ENCODE results near the gene CHRM5.
"Not testable (repeated sequence)": the region's sequence is repeated elsewhere in the genome, so short reads cannot be mapped to it uniquely, and the experiment has no call there.

CHRM5 gene

DNA sequence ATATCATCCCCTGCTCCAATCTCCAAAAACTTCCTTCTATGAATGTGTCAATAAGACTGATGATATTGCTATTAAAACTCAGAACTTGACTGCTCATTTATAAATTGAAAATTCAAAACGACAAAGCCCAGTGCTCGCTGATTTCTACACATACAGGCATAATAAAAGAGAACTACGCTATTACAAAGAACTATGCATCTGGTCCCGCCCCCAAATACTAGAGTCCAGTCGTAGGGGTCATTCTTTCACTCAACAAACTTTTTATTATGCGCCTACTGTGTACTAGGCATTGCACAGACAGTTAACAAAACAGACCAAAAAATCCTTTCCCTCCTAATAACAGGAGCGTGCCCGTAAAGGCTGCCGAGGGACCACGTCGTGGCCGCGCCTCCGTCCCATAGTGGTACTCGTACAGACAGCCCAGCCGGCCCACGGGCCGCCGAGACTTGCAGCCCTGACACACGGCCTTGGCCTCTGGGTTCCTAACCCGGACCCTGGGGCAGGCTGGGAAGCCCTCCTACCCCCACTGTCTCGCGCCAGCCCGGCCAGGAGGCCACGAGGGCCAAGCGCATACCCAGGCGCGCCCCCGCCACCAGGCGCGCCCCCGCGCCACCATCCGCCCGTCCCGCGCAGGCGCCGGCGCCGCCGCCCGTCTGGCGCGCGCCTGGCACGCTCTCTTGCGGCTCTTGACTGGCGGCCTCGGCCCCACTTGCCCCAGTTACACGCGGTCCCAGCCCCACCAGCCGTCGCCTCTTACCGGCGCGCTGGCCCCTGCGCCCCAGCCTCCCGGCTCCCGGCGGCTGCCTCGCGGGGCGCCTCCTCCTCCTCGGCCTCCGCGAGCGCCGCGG is 70.0 kb downstream of the CHRM5 start:
- Histone ChIP-seq H3K27me3 (ENCODE audit: control insufficient read depth in 2 of 2, insufficient read depth in 2 of 2, low read length in 2 of 2) (no peaks in the 10 kb centered on the region), H3K9me3 (ENCODE audit: control insufficient read depth in 2 of 2, low read length in 2 of 2) (no peaks in the 10 kb centered on the region), H3K9ac (ENCODE audit: low read depth in 1 of 2, low read length in 2 of 2) (peak overlapping the region; percentile 78 to 84), H3K4me1 (ENCODE audit: control insufficient read depth in 2 of 2, insufficient read depth in 2 of 2, low read length in 2 of 2) (peaks cover 9 to 11% of the 10 kb centered on the region in 2 donors), H3K4me3 (ENCODE audit: low read length in 2 of 2) (peak overlapping the region; percentile 82 to 88), H3K36me3 (ENCODE audit: control insufficient read depth in 2 of 2, insufficient read depth in 2 of 2, low read length in 2 of 2) (no peaks in the 10 kb centered on the region), H3K27ac (ENCODE audit: low read depth in 2 of 2, low read length in 2 of 2) (peak overlapping the region; percentile 85 to 86)

DNA sequence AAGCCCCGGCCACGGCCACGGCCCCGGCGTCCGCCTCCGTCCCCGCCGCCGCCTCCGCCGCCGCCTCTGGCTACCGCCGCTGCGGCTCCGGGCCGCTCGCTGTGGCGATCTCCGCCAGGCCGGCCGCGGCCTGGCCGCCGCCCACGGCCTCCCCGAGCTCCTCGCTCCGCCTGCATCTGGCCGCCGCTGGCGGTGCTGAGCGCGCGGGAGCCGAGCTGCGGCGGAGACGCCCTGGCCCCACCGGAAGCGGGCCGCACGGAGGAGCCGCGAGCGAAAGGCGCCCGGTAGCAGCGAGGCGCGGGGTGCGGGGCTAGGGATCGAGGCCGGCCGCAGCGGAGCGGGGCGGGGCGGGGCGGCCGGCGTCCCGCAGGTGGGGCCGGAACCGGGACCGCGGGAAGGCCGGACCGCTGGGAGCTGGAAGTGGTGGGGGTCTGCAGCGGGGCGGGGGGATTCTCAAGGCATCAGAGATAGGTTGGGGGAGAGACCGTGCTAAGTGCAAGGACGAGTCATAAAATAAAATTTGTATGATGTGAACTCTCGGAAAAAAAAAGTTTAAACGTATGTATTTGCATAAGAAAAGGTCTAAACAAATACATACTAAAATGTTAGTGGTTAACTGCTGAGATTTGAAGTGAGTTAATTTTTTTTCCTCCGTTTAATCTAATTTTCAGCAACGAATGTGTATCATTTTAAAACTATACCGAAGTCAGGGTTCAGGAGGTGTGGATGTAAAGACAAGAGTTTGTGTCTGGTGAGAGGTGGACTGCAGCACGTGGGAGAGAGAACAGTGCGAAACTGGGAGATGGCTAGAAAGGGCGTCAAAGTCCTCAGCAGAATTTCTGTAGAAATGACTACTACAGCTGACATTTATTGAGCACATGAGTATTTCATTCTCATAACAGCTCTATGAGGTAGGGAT is 70.8 kb downstream of the CHRM5 start, which contains the start of gene AVEN:
TSS of gene AVEN (minus strand) at position 334 of the 919 bp plus-strand sequence. CDS start at position 176, 158 bp downstream.
- Histone ChIP-seq H3K9ac (ENCODE audit: low read depth in 1 of 2, low read length in 2 of 2) (peak within 1 kb of the TSS; percentile 78 to 84), H3K4me1 (ENCODE audit: control insufficient read depth in 2 of 2, insufficient read depth in 2 of 2, low read length in 2 of 2) (peaks cover 9 to 11% of the 10 kb centered on the region in 2 donors), H3K9me3 (ENCODE audit: control insufficient read depth in 2 of 2, low read length in 2 of 2) (no peaks in the 10 kb centered on the region), H3K4me3 (ENCODE audit: low read length in 2 of 2) (peak within 1 kb of the TSS; percentile 82 to 88), H3K27ac (ENCODE audit: low read depth in 2 of 2, low read length in 2 of 2) (peak within 1 kb of the TSS; percentile 85 to 86), H3K27me3 (ENCODE audit: control insufficient read depth in 2 of 2, insufficient read depth in 2 of 2, low read length in 2 of 2) (no peaks in the 10 kb centered on the region), H3K36me3 (ENCODE audit: control insufficient read depth in 2 of 2, insufficient read depth in 2 of 2, low read length in 2 of 2) (no peaks in the 10 kb centered on the region)

DNA sequence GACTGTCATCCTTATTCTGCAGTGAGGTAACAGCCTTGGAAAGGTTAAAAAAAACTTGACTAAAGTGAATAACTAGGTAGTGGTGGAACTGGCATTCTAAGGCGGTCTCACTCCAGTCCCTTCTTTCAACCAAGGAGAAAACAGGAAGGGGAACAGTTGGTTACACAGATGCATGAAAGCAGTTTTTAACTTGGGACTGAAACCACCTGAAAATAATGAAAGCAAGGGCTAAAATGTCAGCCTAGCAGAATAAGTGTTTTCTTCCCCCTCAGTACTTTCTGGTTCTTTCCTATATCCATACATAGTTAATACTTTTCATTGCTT is 71.5 kb downstream of the CHRM5 start:
- H3K27me3 ChIP-seq (ENCODE audit: control insufficient read depth in 2 of 2, insufficient read depth in 2 of 2, low read length in 2 of 2), result no peaks in the 10 kb centered on the region
- H3K9me3 ChIP-seq (ENCODE audit: control insufficient read depth in 2 of 2, low read length in 2 of 2), result no peaks in the 10 kb centered on the region
- peaks cover 9 to 11% of the 10 kb centered on the region in 2 donors for H3K4me1 ChIP-seq (ENCODE audit: control insufficient read depth in 2 of 2, insufficient read depth in 2 of 2, low read length in 2 of 2)
- H3K9ac ChIP-seq (ENCODE audit: low read depth in 1 of 2, low read length in 2 of 2), result peak overlapping the region; percentile 68 to 78
- H3K36me3 ChIP-seq (ENCODE audit: control insufficient read depth in 2 of 2, insufficient read depth in 2 of 2, low read length in 2 of 2), result no peaks in the 10 kb centered on the region
- peak overlapping the region; percentile 58 to 88 for H3K4me3 ChIP-seq (ENCODE audit: low read length in 2 of 2)
- H3K27ac ChIP-seq (ENCODE audit: low read depth in 2 of 2, low read length in 2 of 2), result peak overlapping the region in 1 of 2 donors; percentile 35

DNA sequence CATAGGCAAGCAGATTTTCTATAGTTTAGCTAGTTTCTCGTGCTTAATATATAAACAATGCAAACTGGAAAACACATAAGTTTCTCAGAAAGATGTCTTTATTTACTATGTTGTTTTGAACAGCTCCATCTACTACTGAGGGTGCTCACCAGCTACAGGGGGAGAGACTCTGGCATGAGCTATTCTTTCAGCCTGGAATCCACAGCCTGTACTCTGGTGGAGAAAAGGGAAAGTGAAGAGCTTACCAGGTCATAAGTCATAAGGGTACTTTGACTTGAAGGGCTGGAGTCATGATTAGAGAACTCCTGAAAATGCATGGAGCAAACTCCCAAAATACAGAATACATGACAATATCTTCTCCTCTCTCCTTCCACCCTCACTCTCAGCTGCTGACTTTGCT is 75.1 kb downstream of the CHRM5 start:
- Histone ChIP-seq H3K4me3 (ENCODE audit: low read length in 2 of 2) (no peak overlapping the region), H3K9ac (ENCODE audit: low read depth in 1 of 2, low read length in 2 of 2) (no peak overlapping the region), H3K27ac (ENCODE audit: low read depth in 2 of 2, low read length in 2 of 2) (no peak overlapping the region), H3K4me1 (ENCODE audit: control insufficient read depth in 2 of 2, insufficient read depth in 2 of 2, low read length in 2 of 2) (peaks cover 7 to 11% of the 10 kb centered on the region in 2 donors), H3K9me3 (ENCODE audit: control insufficient read depth in 2 of 2, low read length in 2 of 2) (no peaks in the 10 kb centered on the region), H3K36me3 (ENCODE audit: control insufficient read depth in 2 of 2, insufficient read depth in 2 of 2, low read length in 2 of 2) (no peaks in the 10 kb centered on the region), H3K27me3 (ENCODE audit: control insufficient read depth in 2 of 2, insufficient read depth in 2 of 2, low read length in 2 of 2) (no peaks in the 10 kb centered on the region)

DNA sequence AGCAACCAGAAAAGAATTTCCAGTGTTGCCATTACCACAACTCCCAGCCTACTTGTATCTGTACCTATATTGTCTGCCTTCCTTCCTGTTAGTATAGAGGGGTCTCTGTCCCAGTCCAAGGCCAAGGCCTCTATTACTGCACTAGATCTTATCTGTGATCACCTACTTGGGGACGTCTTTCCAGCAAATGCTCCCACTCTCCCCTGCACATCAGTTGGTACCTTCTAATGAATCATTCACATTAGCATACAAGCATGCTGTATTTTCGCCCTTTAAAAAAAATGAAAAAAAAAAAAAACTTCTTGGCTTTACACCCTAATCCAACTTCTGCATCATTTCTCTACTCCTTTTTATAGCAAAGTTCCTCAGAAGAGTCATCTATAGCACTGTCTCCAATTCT is 75.5 kb downstream of the CHRM5 start:
- Histone ChIP-seq H3K9ac (ENCODE audit: low read depth in 1 of 2, low read length in 2 of 2) (no peak overlapping the region), H3K9me3 (ENCODE audit: control insufficient read depth in 2 of 2, low read length in 2 of 2) (no peaks in the 10 kb centered on the region), H3K36me3 (ENCODE audit: control insufficient read depth in 2 of 2, insufficient read depth in 2 of 2, low read length in 2 of 2) (no peaks in the 10 kb centered on the region), H3K27me3 (ENCODE audit: control insufficient read depth in 2 of 2, insufficient read depth in 2 of 2, low read length in 2 of 2) (no peaks in the 10 kb centered on the region), H3K27ac (ENCODE audit: low read depth in 2 of 2, low read length in 2 of 2) (no peak overlapping the region), H3K4me3 (ENCODE audit: low read length in 2 of 2) (no peak overlapping the region), H3K4me1 (ENCODE audit: control insufficient read depth in 2 of 2, insufficient read depth in 2 of 2, low read length in 2 of 2) (peaks cover 7 to 11% of the 10 kb centered on the region in 2 donors)

DNA sequence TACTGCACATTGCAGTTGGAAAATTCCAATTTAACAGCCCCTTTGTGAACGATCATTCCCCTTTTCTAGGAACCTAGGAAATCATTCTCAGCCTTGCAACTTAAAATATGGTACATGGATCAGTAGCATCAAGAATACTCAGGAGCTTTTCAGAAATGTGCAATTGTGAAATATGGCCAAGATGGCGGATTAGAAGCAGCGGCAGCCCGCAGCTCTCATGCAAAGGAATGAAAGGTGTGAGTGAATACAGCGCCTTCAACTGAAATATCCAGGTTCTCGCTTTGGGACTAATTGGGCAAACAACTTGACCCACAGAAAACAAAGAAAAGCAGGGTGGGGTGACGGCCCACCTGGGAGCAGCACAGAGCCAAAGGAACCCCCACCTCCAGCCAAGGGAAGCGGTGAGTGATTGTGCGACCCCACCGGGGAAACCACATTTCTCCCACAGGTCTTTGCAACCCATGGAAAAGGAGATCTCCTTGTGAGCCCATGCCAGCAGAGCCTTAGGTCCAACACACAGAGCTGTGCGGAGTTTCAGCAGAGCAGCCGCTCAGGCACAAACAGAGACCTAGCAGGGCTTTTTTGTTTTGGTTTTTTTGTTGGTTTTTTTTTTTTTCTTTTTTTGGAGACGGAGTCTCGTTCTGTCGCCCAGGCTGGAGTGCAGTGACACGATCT is 78.3 kb downstream of the CHRM5 start:
- no peaks in the 10 kb centered on the region for H3K4me1 ChIP-seq (ENCODE audit: control insufficient read depth in 2 of 2, insufficient read depth in 2 of 2, low read length in 2 of 2)
- no peaks in the 10 kb centered on the region for H3K9me3 ChIP-seq (ENCODE audit: control insufficient read depth in 2 of 2, low read length in 2 of 2)
- no peaks in the 10 kb centered on the region for H3K36me3 ChIP-seq (ENCODE audit: control insufficient read depth in 2 of 2, insufficient read depth in 2 of 2, low read length in 2 of 2)
- H3K27ac ChIP-seq (ENCODE audit: low read depth in 2 of 2, low read length in 2 of 2), result no peak overlapping the region
- no peak overlapping the region for H3K9ac ChIP-seq (ENCODE audit: low read depth in 1 of 2, low read length in 2 of 2)
- no peak overlapping the region for H3K4me3 ChIP-seq (ENCODE audit: low read length in 2 of 2)
- H3K27me3 ChIP-seq (ENCODE audit: control insufficient read depth in 2 of 2, insufficient read depth in 2 of 2, low read length in 2 of 2), result no peaks in the 10 kb centered on the region

DNA sequence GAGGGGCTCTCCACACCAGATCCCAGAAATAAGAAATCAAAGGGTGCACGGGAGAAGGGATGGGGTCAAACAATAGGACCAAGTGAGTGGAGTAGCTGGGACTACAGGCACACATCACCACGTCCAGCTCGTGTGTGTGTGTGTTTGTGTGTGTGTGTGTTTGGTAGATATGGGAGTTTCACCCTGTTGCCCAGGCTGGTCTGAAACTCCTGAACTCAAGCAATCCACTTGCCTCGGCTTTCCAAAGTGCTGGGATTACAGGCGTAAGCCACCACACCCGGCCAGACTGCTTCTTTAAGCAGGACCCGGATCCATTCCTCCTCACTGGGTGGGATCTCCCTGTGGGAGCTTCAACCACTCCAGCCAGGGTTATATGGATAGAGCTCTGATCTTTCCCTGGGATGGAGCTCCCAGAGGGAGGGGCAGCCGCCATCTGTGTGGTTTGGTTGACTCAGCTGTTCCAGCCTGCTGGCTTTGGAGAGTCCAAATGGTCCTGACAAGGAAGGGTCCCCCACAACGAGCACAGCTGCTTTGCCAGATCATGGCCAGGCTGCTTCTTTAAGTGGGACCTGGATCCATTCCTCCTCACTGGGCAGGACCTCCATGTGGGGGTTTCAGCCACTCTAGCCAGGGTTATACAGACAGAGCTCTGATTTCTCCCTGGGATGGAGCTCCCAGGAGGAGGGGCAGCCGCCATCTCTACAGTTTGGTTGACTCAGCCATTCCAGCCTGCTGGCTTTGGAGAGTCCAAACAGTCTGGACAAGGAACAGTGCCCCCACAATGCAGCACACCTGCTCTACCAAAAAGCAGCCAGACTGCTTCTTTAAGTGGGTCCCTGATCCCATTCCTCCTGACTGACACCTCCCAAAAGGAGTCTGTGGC is 79.8 kb downstream of the CHRM5 start:
- H3K4me1 ChIP-seq (ENCODE audit: control insufficient read depth in 2 of 2, insufficient read depth in 2 of 2, low read length in 2 of 2), result no peaks in the 10 kb centered on the region
- no peaks in the 10 kb centered on the region for H3K9me3 ChIP-seq (ENCODE audit: control insufficient read depth in 2 of 2, low read length in 2 of 2)
- H3K27me3 ChIP-seq (ENCODE audit: control insufficient read depth in 2 of 2, insufficient read depth in 2 of 2, low read length in 2 of 2), result no peaks in the 10 kb centered on the region
- H3K4me3 ChIP-seq (ENCODE audit: low read length in 2 of 2), result no peak overlapping the region
- H3K9ac ChIP-seq (ENCODE audit: low read depth in 1 of 2, low read length in 2 of 2), result no peak overlapping the region
- no peaks in the 10 kb centered on the region for H3K36me3 ChIP-seq (ENCODE audit: control insufficient read depth in 2 of 2, insufficient read depth in 2 of 2, low read length in 2 of 2)
- H3K27ac ChIP-seq (ENCODE audit: low read depth in 2 of 2, low read length in 2 of 2), result no peak overlapping the region

DNA sequence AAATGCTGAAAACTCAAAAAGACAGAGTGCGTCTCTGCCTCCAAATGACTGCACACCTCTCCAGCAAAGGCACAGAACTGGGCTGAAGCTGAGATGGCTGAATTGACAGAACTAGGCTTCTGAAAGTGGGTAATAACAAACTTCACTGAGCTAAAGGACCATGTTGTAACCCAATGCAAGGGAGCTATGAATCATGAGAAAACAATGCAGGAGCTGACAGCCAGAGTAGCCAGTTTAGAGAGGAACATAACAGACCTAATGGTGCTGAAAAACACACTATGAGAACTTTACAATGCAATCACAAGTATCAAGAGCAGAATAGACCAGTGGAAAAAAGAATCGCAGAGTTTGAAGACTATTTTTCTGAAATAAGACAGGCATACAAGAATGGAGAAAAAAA is 80.8 kb downstream of the CHRM5 start:
- Histone ChIP-seq H3K4me3 (ENCODE audit: low read length in 2 of 2) (no peak overlapping the region), H3K27ac (ENCODE audit: low read depth in 2 of 2, low read length in 2 of 2) (no peak overlapping the region), H3K27me3 (ENCODE audit: control insufficient read depth in 2 of 2, insufficient read depth in 2 of 2, low read length in 2 of 2) (no peaks in the 10 kb centered on the region), H3K4me1 (ENCODE audit: control insufficient read depth in 2 of 2, insufficient read depth in 2 of 2, low read length in 2 of 2) (no peaks in the 10 kb centered on the region), H3K9ac (ENCODE audit: low read depth in 1 of 2, low read length in 2 of 2) (no peak overlapping the region), H3K36me3 (ENCODE audit: control insufficient read depth in 2 of 2, insufficient read depth in 2 of 2, low read length in 2 of 2) (no peaks in the 10 kb centered on the region), H3K9me3 (ENCODE audit: control insufficient read depth in 2 of 2, low read length in 2 of 2) (no peaks in the 10 kb centered on the region)

DNA sequence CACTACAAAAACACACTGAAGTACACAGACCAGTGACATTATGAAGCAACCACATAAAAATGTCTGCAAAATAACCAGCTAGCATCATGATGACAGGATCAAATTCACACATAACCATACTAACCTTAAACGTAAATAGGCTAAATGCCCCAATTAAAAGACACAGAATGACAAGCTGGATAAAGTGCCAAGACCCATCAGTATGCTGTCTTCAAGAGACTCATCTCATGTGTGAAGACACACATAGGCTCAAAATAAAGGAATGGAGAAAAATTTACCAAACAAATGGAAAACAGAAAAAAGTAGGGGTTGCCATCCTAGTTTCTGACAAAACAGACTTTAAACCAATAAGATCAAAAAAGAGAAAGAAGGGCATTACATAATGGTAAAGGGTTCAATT is 82.1 kb downstream of the CHRM5 start:
- H3K27ac ChIP-seq (ENCODE audit: low read depth in 2 of 2, low read length in 2 of 2), result not testable (repeated sequence)

More for the DNA sequence above, 82.1 kb downstream of the CHRM5 start:
- H3K36me3 ChIP-seq (ENCODE audit: control insufficient read depth in 2 of 2, insufficient read depth in 2 of 2, low read length in 2 of 2); H3K9ac ChIP-seq (ENCODE audit: low read depth in 1 of 2, low read length in 2 of 2); H3K27me3 ChIP-seq (ENCODE audit: control insufficient read depth in 2 of 2, insufficient read depth in 2 of 2, low read length in 2 of 2); H3K9me3 ChIP-seq (ENCODE audit: control insufficient read depth in 2 of 2, low read length in 2 of 2); H3K4me1 ChIP-seq (ENCODE audit: control insufficient read depth in 2 of 2, insufficient read depth in 2 of 2, low read length in 2 of 2); H3K4me3 ChIP-seq (ENCODE audit: low read length in 2 of 2): not testable (repeated sequence)

All from mucosa of rectum (tissue), 2 donors.